Brain microvascular endothelial cell (primary cell): Measurements from ENCODE around the gene ZSCAN10.
"Not testable (repeated sequence)": the region's sequence is repeated elsewhere in the genome, so short reads cannot be mapped to it uniquely, and the experiment has no call there.

Experiments used
- DNase-seq: peaks from one replicate; pipeline ENCODE4 v3.0.0-alpha.2; 2020
- H3K27ac ChIP-seq: fragments of 250-450 bp; sonication (Bioruptor Pico); 2 replicates; pipeline ENCODE4 v1.5.1; 2020; ENCODE audit warnings: mild to moderate bottlenecking, moderate library complexity
- H3K27me3 ChIP-seq: fragments of 250-450 bp; sonication (Bioruptor Pico); replicated peaks from 2 replicates; pipeline ENCODE4 v1.5.1; 2020; ENCODE audit warnings: mild to moderate bottlenecking
- H3K36me3 ChIP-seq: fragments of 250-450 bp; sonication (Bioruptor Pico); replicated peaks from 2 replicates; pipeline ENCODE4 v1.5.1; 2020; ENCODE audit warnings: mild to moderate bottlenecking
- H3K4me3 ChIP-seq: 2 replicates; pipeline ENCODE4 v1.5.1; 2011; ENCODE audit warnings: low read depth, mild to moderate bottlenecking, control low read depth, low read length, moderate library complexity
- in situ Hi-C: cut with HindIII; loops from 2 replicates; pipeline ENCODE4 v1.10.0; 2017; ENCODE audit warnings: low sequenced_read_pairs, low pct_ligation_motif_present
- TF ChIP-seq, protein P1 (sequence below): IDR thresholded peaks from 2 replicates; pipeline ENCODE4 v1.5.1; 2011; ENCODE audit warnings: low read depth, mild to moderate bottlenecking, moderate library complexity, low read length, control low read depth, inconsistent platforms; ENCODE audit errors: missing control alignments

ZSCAN10 gene

GRCh38 chr16:3070608-3071111, 28.4 kb downstream of the ZSCAN10 start:
- TF ChIP-seq, protein P1, sequence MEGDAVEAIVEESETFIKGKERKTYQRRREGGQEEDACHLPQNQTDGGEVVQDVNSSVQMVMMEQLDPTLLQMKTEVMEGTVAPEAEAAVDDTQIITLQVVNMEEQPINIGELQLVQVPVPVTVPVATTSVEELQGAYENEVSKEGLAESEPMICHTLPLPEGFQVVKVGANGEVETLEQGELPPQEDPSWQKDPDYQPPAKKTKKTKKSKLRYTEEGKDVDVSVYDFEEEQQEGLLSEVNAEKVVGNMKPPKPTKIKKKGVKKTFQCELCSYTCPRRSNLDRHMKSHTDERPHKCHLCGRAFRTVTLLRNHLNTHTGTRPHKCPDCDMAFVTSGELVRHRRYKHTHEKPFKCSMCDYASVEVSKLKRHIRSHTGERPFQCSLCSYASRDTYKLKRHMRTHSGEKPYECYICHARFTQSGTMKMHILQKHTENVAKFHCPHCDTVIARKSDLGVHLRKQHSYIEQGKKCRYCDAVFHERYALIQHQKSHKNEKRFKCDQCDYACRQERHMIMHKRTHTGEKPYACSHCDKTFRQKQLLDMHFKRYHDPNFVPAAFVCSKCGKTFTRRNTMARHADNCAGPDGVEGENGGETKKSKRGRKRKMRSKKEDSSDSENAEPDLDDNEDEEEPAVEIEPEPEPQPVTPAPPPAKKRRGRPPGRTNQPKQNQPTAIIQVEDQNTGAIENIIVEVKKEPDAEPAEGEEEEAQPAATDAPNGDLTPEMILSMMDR: no peak

GRCh38 chr16:3069146-3069545, 29.9 kb downstream of the ZSCAN10 start:
- not testable (repeated sequence) for H3K27ac ChIP-seq, H3K4me3 ChIP-seq, H3K36me3 ChIP-seq

More at GRCh38 chr16:3070608-3071111, 28.4 kb downstream of the ZSCAN10 start:
- no peak for DNase-seq
- H3K36me3 ChIP-seq: no peaks in the 10 kb centered on the region
- in situ Hi-C loops: no loop called here
- H3K4me3 ChIP-seq: no peak overlapping the region
- no peaks in the 10 kb centered on the region for H3K27me3 ChIP-seq
- no peak overlapping the region for H3K27ac ChIP-seq

GRCh38 chr16:3068487-3068886, 30.6 kb downstream of the ZSCAN10 start:
- no peak overlapping the region for H3K4me3 ChIP-seq
- no peaks in the 10 kb centered on the region for H3K27me3 ChIP-seq
- H3K27ac ChIP-seq: no peak overlapping the region
- H3K36me3 ChIP-seq: no peaks in the 10 kb centered on the region
- TF ChIP-seq, protein P1: no peak
- in situ Hi-C loops: no loop called here
- DNase-seq: no peak

More at GRCh38 chr16:3069146-3069545, 29.9 kb downstream of the ZSCAN10 start:
- in situ Hi-C loops, DNase-seq, H3K27me3 ChIP-seq: not testable (repeated sequence)

- in situ Hi-C loops: no loop called here
- Histone ChIP-seq H3K27ac (no peak overlapping the region), H3K27me3 (no peaks in the 10 kb centered on the region), H3K36me3 (no peaks in the 10 kb centered on the region), H3K4me3 (no peak overlapping the region)
- TF ChIP-seq, protein P1: no peak
- DNase-seq: no peak
These were observed 32.7 kb downstream of the ZSCAN10 start for GRCh38 chr16:3066440-3066748.

- DNase-seq: no peak
- in situ Hi-C loops: no loop called here
- H3K27me3 ChIP-seq: no peaks in the 10 kb centered on the region
- H3K36me3 ChIP-seq: no peaks in the 10 kb centered on the region
- H3K4me3 ChIP-seq: no peak overlapping the region
- H3K27ac ChIP-seq: peak overlapping the region; percentile 72
- TF ChIP-seq, protein P1: no peak
These were observed 33.2 kb downstream of the ZSCAN10 start for GRCh38 chr16:3065742-3066439.

GRCh38 chr16:3065069-3065741, 33.9 kb downstream of the ZSCAN10 start, which contains the start of gene IL32:
Gene IL32 (plus strand): TSS chr16:3065640. CDS start chr16:3065812, 172 bp downstream.
- DNase-seq: peak; percentile 85
- peak within 1 kb of the TSS; percentile 72 for H3K27ac ChIP-seq
- no peaks in the 10 kb centered on the region for H3K36me3 ChIP-seq
- in situ Hi-C loops: no loop called here
- no peaks in the 10 kb centered on the region for H3K27me3 ChIP-seq
- TF ChIP-seq, protein P1: no peak
- no peak within 1 kb of the TSS for H3K4me3 ChIP-seq
